SU-DHL-6 (cell line): Measurements from ENCODE around the gene SCAMP5.

Experiments used
- CTCF ChIP-seq: fragments of 200-600 bp; sonication (generic); IDR thresholded peaks from one replicate; pipeline ENCODE4 v1.5.1; 2017; ENCODE audit warnings: antibody characterized with exemption, mild to moderate bottlenecking, low read length, moderate library complexity; ENCODE audit not compliant: insufficient read depth, poor library complexity, severe bottlenecking
- EZH2phosphoT487 ChIP-seq: fragments of 200-600 bp; sonication (generic), shearing (Covaris generic); conservative IDR thresholded peaks from 2 replicates; pipeline ENCODE4 v1.6.1; 2018; ENCODE audit warnings: mild to moderate bottlenecking, antibody characterized with exemption, low read length, moderate library complexity, mixed read lengths

GRCh38 chr15:75051711-75052110 lies 56.3 kb downstream of the SCAMP5 start:
- TF ChIP-seq CTCF, result no peak
- no peak for TF ChIP-seq EZH2phosphoT487
